Parathyroid adenoma (tissue), 2 donors: ENCODE results near the gene SPHK2.

Experiments
- H2AFZ ChIP-seq: fragments of 300-600 bp; sonication (generic); one replicate; pipeline ENCODE4 v1.7.0; 2017; ENCODE audit warnings: antibody characterized with exemption, mild to moderate bottlenecking
- H3K27ac ChIP-seq: fragments of 300-600 bp; sonication (generic); one replicate; pipeline ENCODE4 v1.7.0; 2017
- H3K27me3 ChIP-seq: fragments of 300-600 bp; sonication (generic); one replicate; pipeline ENCODE4 v1.7.0; 2017; ENCODE audit warnings: low read length; ENCODE audit not compliant: control insufficient read depth, insufficient read depth
- H3K36me3 ChIP-seq: fragments of 300-600 bp; sonication (generic); one replicate; pipeline ENCODE4 v1.7.0; 2017; ENCODE audit warnings: low read length; ENCODE audit not compliant: control insufficient read depth, insufficient read depth
- H3K4me1 ChIP-seq: fragments of 300-600 bp; sonication (generic); one replicate; pipeline ENCODE4 v1.7.0; 2017; ENCODE audit warnings: control low read depth
- H3K4me2 ChIP-seq: fragments of 300-600 bp; sonication (generic); one replicate; pipeline ENCODE4 v1.7.0; 2017; ENCODE audit warnings: low read length
- H3K4me3 ChIP-seq: fragments of 300-600 bp; sonication (generic); one replicate; pipeline ENCODE4 v1.7.0; 2017; ENCODE audit warnings: low read depth, low read length
- H3K79me2 ChIP-seq: fragments of 300-600 bp; sonication (generic); one replicate; pipeline ENCODE4 v1.7.0; 2017; ENCODE audit warnings: control low read depth
- H3K9ac ChIP-seq: fragments of 300-600 bp; sonication (generic); one replicate; pipeline ENCODE4 v1.7.0; 2017; ENCODE audit warnings: mild to moderate bottlenecking
- H3K9me3 ChIP-seq: fragments of 300-600 bp; sonication (generic); one replicate; pipeline ENCODE4 v1.7.0; 2017; ENCODE audit warnings: low read length; ENCODE audit not compliant: control insufficient read depth
- TF ChIP-seq, protein P1 (sequence below): fragments of 300-600 bp; sonication (generic); IDR thresholded peaks from one replicate; pipeline ENCODE4 v1.7.0; 2017; ENCODE audit warnings: antibody characterized with exemption, mild to moderate bottlenecking
- donor health status: primary hyperparathyroidism.

The SPHK2 gene

DNA sequence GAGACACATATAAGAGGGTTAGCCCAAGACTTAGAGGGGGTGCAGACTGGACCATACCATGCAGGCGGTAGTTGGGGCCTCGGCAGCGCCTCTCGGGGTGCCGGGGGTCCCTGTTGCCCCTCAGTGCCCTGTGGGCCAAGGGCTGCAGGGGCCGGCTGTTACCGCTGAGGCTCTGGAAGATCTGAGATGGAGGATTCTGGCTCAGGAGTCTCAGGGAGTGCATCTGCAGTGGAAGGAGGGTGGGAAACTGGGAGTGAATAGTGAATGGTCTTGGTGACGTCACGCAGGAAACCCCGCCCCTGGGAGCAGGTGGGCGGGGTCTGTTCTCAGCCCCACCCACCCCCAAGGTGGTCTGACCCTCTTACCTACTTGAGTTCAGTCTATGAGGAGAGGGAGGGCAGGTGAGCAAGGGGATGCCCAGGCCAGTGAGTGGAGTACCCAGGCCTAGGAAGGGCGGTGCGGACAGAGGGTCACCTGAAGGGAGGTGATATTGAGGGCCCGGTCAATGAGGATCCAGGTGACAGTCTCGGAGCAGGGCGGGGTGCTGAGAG lies 19.6 kb downstream of the SPHK2 start:
- no peaks in the 10 kb centered on the region for H3K79me2 ChIP-seq
- TF ChIP-seq, protein P1, sequence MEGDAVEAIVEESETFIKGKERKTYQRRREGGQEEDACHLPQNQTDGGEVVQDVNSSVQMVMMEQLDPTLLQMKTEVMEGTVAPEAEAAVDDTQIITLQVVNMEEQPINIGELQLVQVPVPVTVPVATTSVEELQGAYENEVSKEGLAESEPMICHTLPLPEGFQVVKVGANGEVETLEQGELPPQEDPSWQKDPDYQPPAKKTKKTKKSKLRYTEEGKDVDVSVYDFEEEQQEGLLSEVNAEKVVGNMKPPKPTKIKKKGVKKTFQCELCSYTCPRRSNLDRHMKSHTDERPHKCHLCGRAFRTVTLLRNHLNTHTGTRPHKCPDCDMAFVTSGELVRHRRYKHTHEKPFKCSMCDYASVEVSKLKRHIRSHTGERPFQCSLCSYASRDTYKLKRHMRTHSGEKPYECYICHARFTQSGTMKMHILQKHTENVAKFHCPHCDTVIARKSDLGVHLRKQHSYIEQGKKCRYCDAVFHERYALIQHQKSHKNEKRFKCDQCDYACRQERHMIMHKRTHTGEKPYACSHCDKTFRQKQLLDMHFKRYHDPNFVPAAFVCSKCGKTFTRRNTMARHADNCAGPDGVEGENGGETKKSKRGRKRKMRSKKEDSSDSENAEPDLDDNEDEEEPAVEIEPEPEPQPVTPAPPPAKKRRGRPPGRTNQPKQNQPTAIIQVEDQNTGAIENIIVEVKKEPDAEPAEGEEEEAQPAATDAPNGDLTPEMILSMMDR: no peak
- H2AFZ ChIP-seq: peak overlapping the region; percentile 76
- no peaks in the 10 kb centered on the region for H3K27me3 ChIP-seq
- H3K4me1 ChIP-seq: peaks cover 14% of the 10 kb centered on the region
- H3K9ac ChIP-seq: no peak overlapping the region
- peak overlapping the region; percentile 72 for H3K4me2 ChIP-seq
- H3K9me3 ChIP-seq: no peaks in the 10 kb centered on the region
- H3K27ac ChIP-seq: peak overlapping the region; percentile 99
- no peaks in the 10 kb centered on the region for H3K36me3 ChIP-seq
- peak overlapping the region; percentile 81 for H3K4me3 ChIP-seq

DNA sequence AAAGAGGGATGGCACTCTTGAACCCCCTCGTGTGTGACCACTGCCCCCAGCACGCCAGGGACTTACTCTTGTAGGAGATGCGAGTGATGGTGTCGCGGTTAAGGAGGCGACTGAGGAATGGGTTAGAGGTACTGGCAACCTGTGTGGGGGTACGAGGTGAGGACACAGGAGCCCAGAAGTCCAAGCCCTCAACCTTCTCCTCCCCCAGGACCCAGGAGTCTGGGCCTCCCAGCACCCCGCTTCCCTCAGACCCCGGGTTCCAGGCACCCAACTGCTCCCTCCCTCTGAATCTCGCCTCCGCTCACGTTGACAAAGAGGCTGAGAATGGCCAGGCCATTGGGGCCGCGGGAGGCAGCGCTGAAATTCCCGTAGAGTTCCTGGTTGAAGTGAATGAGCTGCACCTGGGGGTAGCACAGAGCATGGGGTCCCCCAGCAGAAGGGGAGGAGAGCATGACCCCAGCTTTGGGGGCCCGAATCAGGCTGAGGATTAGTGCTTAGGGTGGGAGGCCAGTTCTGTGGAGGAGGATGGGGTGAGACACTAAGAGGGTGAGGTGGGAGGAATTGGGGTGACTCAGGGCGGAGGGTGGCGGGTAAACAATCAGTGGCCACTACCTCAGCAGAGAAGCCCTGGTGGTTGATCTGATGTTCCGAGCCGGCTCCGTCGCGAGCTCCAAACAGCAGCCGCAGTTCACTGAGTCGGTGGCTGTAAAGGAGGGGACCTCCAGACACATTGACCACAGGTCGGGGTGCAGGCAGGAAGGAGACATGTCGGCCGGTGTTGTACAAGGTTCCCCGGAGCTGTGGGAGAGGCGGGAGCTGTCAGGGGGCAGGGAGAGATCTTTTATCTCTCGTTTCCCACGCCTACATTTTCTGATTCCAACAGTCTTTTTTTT lies 20.4 kb downstream of the SPHK2 start:
- TF ChIP-seq, protein P1: no peak
- peaks cover 3% of the 10 kb centered on the region for H3K79me2 ChIP-seq
- no peaks in the 10 kb centered on the region for H3K27me3 ChIP-seq
- peak overlapping the region; percentile 59 for H3K4me3 ChIP-seq
- H2AFZ ChIP-seq: no peak overlapping the region
- no peak overlapping the region for H3K27ac ChIP-seq
- no peaks in the 10 kb centered on the region for H3K9me3 ChIP-seq
- H3K36me3 ChIP-seq: no peaks in the 10 kb centered on the region
- H3K4me1 ChIP-seq: peaks cover 14% of the 10 kb centered on the region
- H3K4me2 ChIP-seq: peak overlapping the region; percentile 82
- no peak overlapping the region for H3K9ac ChIP-seq

DNA sequence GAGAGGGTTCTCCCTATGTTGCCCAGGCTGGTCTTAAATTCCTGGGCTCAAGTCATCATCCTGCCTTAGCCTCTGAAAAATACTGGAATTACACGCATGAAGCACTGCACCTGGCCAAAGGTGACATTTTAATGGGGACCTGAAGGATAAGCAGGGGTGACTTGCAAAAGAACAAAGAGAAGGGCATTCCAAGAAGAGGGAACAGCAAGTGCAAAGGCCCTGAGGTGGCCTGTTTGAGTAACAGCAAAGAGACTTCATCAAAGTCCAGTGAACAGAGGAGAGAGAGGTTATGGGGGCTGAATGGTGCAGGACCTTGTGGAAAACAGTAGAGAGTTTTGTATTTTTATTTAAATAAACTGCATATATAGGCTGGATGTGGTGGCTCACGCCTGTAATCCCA lies 22.5 kb downstream of the SPHK2 start:
- Histone ChIP-seq H3K27me3 (no peaks in the 10 kb centered on the region), H3K4me1 (peaks cover 10% of the 10 kb centered on the region), H3K27ac (no peak overlapping the region), H3K9ac (no peak overlapping the region), H3K4me3 (no peak overlapping the region), H3K79me2 (peaks cover 3% of the 10 kb centered on the region), H3K36me3 (no peaks in the 10 kb centered on the region), H3K4me2 (no peak overlapping the region), H2AFZ (no peak overlapping the region), H3K9me3 (no peaks in the 10 kb centered on the region)
- TF ChIP-seq, protein P1: no peak

DNA sequence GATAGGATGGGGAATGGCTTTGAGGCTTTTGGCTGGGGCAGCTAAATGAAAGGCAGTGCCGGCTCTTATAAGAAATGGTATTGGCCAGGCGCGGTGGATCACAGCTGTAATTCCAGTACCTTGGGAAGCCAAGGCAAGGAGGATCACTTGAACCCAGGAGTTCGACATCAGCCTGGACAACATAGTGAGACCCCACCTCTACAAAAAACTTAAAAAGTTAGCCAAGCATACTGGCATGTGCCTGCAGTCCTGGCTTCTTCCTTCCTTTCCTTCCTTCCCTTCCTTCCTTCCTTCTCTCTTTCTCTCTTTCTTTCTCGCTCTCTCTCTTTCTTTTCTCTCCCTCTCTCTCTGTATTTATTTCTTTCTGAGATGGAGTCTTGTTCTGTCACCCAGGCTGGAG lies 23.6 kb downstream of the SPHK2 start:
- Histone ChIP-seq H3K79me2 (peaks cover 3% of the 10 kb centered on the region), H3K9me3 (no peaks in the 10 kb centered on the region), H3K27ac (no peak overlapping the region), H3K4me1 (peaks cover 10% of the 10 kb centered on the region), H3K9ac (no peak overlapping the region), H3K36me3 (no peaks in the 10 kb centered on the region), H3K4me2 (no peak overlapping the region), H3K27me3 (no peaks in the 10 kb centered on the region), H2AFZ (no peak overlapping the region), H3K4me3 (no peak overlapping the region)
- TF ChIP-seq, protein P1: no peak
